Measurements from ENCODE around the gene LDHD. TPM values are rescaled to one million over a fixed set of nuclear protein-coding genes. Genes with fewer than 3 reads are reported as not detected.

The LDHD gene
- total RNA-seq, 1 donor from 2014 or later = 1.2 TPM

DNA sequence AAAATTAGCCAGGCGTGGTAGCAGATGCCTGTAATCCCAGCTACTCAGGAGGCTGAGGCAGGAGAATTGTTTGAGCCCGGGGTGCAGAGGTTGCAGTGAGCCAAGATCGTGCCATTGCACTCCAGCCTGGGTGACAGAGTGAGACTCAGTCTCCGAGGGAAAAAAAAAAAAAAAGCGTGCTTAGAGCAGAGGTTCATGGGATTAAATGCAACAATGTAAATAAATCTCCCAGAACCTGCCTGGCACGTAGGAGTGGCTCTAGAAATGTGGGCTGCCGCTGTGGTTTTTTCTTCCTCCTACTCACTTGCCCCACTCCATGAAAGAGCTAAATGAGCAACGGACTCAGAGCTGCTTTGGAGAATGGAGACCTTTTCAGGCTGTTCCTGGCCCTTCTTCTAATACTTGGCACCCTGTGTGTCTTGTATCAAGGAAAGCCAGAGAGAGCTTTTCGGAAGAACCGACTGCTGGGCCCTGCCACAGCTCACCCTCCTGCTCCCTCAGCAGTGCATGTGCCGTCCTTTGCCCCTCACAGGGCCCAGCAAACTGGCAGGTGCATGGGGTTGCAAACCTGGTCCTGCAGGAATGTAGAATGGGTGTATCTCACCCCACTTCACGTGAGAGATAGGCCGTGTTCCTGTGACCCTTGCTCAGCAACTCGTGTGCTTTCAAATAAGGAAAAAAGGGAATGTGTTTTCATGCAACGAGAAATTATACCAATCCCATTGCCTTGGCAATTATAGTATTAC is 52.0 kb downstream of the LDHD start:
- TF ChIP-seq CTCF (IDR thresholded peaks at IDR 0.05) = no peak
- peaks cover 7% of the 10 kb centered on the region for H3K4me1 Mint-ChIP-seq (ENCODE audit: unreplicated experiment)
- no peak overlapping the region for H3K4me3 Mint-ChIP-seq (ENCODE audit: unreplicated experiment)
- no peaks in the 10 kb centered on the region for H3K27me3 Mint-ChIP-seq (ENCODE audit: unreplicated experiment)
- H3K27ac Mint-ChIP-seq (ENCODE audit: unreplicated experiment) = no peak overlapping the region
- DNase-seq (ENCODE audit: extremely low spot score, unreplicated experiment) = no peak
- no peaks in the 10 kb centered on the region for H3K9me3 Mint-ChIP-seq (ENCODE audit: unreplicated experiment)
- H3K36me3 Mint-ChIP-seq (ENCODE audit: unreplicated experiment) = no peaks in the 10 kb centered on the region

GRCh38 chr16:75063549-75064088 is 53.0 kb downstream of the LDHD start:
- TF ChIP-seq CTCF (IDR thresholded peaks at IDR 0.05) = no peak
- Mint-ChIP-seq H3K27me3 (ENCODE audit: unreplicated experiment) (no peaks in the 10 kb centered on the region), H3K9me3 (ENCODE audit: unreplicated experiment) (no peaks in the 10 kb centered on the region), H3K4me1 (ENCODE audit: unreplicated experiment) (peaks cover 10% of the 10 kb centered on the region), H3K4me3 (ENCODE audit: unreplicated experiment) (no peak overlapping the region), H3K27ac (ENCODE audit: unreplicated experiment) (no peak overlapping the region), H3K36me3 (ENCODE audit: unreplicated experiment) (no peaks in the 10 kb centered on the region)
- no peak for DNase-seq (ENCODE audit: extremely low spot score, unreplicated experiment)

- DNase-seq (ENCODE audit: extremely low spot score, unreplicated experiment) = no peak
- no peak for TF ChIP-seq CTCF (IDR thresholded peaks at IDR 0.05)
- Mint-ChIP-seq H3K4me1 (ENCODE audit: unreplicated experiment) (peaks cover 10% of the 10 kb centered on the region), H3K27me3 (ENCODE audit: unreplicated experiment) (no peaks in the 10 kb centered on the region), H3K27ac (ENCODE audit: unreplicated experiment) (peak overlapping the region; percentile 71), H3K9me3 (ENCODE audit: unreplicated experiment) (no peaks in the 10 kb centered on the region), H3K36me3 (ENCODE audit: unreplicated experiment) (no peaks in the 10 kb centered on the region), H3K4me3 (ENCODE audit: unreplicated experiment) (no peak overlapping the region)
Measured at GRCh38 chr16:75062976-75063346, 53.6 kb downstream of the LDHD start.

DNA sequence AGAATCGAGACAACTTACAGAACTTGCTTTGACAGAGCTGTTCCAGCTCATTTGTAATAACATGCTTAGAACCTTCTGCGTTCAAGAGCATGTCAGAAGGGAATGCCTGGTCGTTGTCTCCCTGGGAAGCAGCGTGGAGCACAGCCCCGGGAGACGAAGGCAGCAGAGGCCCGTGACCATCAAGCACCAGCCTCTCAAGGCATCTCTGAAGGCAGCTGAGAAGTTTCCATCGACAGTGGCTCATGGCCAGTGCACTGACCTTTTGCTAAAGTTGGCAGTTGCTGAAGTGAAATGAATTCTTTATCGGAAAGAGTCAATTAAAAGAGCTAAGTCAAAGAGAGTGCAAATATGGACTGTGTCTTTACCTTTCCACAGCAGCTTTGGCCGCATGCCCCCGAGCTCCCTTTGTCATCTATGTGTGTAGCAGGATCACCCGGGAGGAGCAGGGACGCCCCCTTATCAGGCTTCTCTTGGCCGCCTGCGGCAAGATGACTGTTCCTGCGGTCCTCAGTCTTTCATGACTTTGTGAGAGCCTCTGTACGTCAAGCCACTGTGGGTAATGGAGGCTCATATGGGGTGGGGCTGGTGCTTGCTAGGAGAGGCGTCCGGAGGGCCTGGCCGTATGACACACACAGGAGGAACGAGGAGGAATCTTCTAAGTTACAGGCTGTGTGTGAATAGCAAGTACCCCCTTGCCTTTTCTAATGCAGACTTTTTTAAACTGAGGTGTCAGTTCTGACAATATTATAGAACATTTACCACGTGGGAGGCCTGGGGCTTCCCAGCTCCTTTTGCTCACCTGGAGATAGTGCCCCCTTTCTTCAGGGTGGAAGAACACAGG is 54.2 kb downstream of the LDHD start:
- Mint-ChIP-seq H3K9me3 (ENCODE audit: unreplicated experiment) (no peaks in the 10 kb centered on the region), H3K36me3 (ENCODE audit: unreplicated experiment) (no peaks in the 10 kb centered on the region), H3K4me3 (ENCODE audit: unreplicated experiment) (no peak overlapping the region), H3K27ac (ENCODE audit: unreplicated experiment) (peak overlapping the region; percentile 71), H3K4me1 (ENCODE audit: unreplicated experiment) (peaks cover 10% of the 10 kb centered on the region), H3K27me3 (ENCODE audit: unreplicated experiment) (no peaks in the 10 kb centered on the region)
- TF ChIP-seq CTCF (IDR thresholded peaks at IDR 0.05) = no peak
- DNase-seq (ENCODE audit: extremely low spot score, unreplicated experiment) = no peak

Other genes starting within 250 kb of the LDHD start
- gene WDR59, start 131.7 kb downstream of the LDHD start, total RNA-seq = 58.8 and 63.3 TPM in 2 replicates
- gene ZNRF1, start 117.8 kb downstream of the LDHD start, total RNA-seq = 30.9 and 32.1 TPM in 2 replicates
- gene ZFP1, start 31.7 kb upstream of the LDHD start, total RNA-seq = 16.5 and 17.0 TPM in 2 replicates
- not detected in 2 replicates for gene CTRB2, start 90.4 kb upstream of the LDHD start, total RNA-seq
- gene CTRB1, start 102.2 kb upstream of the LDHD start, total RNA-seq = not detected in 2 replicates
- 126 and 138 TPM in 2 replicates for gene BCAR1, start 134.8 kb upstream of the LDHD start, total RNA-seq

Measured in osteocyte (in vitro differentiated cells).